ENCODE data around the gene FARS2. TPM values are rescaled to one million over a fixed set of nuclear protein-coding genes. Genes with fewer than 3 reads are reported as not detected.

The FARS2 gene
- total and polyA plus RNA-seq, 4 donors, result 6.3 to 14.2 (median 10.5) TPM

DNA sequence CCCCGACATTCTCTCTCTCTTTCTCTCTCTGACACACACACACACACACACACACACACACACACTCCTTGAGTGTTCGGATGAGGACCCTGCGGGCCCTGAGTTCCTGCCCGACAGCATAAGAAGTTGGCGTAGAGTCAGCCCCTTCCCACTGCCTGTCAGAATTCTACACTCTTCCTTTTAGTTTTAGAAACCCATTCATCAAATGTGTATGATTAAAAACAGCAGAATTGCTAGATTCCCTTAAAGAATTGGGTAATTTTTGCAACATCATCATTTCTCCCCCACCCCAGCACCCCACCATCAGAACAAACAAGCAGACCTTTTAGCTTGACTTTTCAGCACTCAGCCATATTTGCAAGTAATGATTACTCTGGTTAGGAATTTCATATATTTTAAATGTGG, 322.8 kb downstream of the FARS2 start:
- no peaks in the 10 kb centered on the region for H3K4me1 ChIP-seq (ENCODE audit: control insufficient read depth in 1 of 2, insufficient read depth in 2 of 2, low read length in 2 of 2)
- DNase-seq (no peak), ATAC-seq (ENCODE audit: low FRiP score) (no peak)
- intact Hi-C loops (cut with DNase I), result no loop called here
- WGBS, 2 donors, result 37 to 62% methylated on average over 5 of the region's 5 CpGs
- H3K4me3 ChIP-seq (ENCODE audit: low read length in 2 of 2), result no peak overlapping the region
- no peaks in the 10 kb centered on the region for H3K9me3 ChIP-seq (ENCODE audit: control insufficient read depth, low read length)
- H3K27me3 ChIP-seq (ENCODE audit: control insufficient read depth in 1 of 2, insufficient read depth in 2 of 2, low read length in 1 of 2), result no peaks in the 10 kb centered on the region
- no peak overlapping the region for H3K27ac ChIP-seq (ENCODE audit: low read depth in 1 of 2, low read length in 2 of 2)
- H3K36me3 ChIP-seq (ENCODE audit: control insufficient read depth in 1 of 2, insufficient read depth in 2 of 2, low read length in 1 of 2), result no peaks in the 10 kb centered on the region

DNA sequence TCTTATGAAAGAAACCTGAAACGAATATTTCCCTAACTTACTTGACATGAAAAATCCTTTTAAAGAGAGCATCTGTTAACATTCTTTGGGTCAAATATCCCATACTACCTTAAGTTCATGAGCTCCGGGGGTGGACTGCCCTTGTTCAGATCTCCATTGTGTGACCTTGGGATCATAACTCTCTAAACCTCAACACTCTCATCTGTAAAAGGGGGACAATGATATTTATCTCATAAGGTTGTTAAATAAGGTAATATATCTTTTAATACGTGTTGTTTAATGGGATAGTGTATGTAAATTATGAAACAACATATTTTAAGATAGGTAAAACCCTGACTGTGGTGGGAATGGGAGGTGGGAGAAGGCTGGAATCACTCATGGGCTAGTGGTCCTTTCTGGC, 326.3 kb downstream of the FARS2 start:
- Histone ChIP-seq H3K27ac (ENCODE audit: low read depth in 1 of 2, low read length in 2 of 2) (no peak overlapping the region), H3K9me3 (ENCODE audit: control insufficient read depth, low read length) (no peaks in the 10 kb centered on the region), H3K4me3 (ENCODE audit: low read length in 2 of 2) (no peak overlapping the region), H3K27me3 (ENCODE audit: control insufficient read depth in 1 of 2, insufficient read depth in 2 of 2, low read length in 1 of 2) (no peaks in the 10 kb centered on the region), H3K36me3 (ENCODE audit: control insufficient read depth in 1 of 2, insufficient read depth in 2 of 2, low read length in 1 of 2) (no peaks in the 10 kb centered on the region), H3K4me1 (ENCODE audit: control insufficient read depth in 1 of 2, insufficient read depth in 2 of 2, low read length in 2 of 2) (no peaks in the 10 kb centered on the region)
- intact Hi-C loops (cut with DNase I), result no loop called here
- DNase-seq, result no peak
- no peak for ATAC-seq (ENCODE audit: low FRiP score)
- WGBS, 2 donors, result 97% methylated on average over 3 of the region's 3 CpGs

DNA sequence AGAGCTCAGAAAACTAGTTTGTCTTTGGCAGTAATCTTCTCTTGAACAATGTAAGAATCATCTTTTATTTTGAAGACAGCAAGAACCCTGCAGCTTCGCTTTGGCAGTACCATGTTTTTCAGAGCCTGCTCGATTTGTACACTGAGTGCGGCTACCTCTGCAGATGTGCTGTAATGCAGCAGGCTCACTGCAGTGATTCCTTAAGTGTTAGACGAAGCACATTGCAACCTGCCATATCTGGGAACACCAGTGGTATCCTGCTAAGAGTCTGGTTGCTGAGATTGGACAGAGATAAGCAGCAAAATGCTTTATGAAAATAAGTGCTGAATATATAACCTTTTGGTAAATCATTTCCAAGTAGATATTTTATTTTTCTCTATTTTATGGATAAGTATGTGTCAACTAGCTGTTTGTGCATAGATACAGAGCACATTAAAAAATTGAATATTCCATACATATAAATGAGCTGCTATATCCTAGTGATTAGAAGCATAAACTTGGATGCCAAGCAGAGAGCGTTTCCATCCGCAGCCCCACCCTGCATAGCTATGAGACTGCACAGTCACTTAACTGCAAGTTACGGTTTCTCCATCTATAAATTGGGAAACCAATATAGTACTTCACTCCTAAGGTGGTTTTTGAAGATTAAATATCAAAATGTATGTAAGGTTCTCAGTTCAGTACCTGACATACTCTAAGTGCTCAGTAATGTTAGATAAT, 328.3 kb downstream of the FARS2 start:
- H3K27me3 ChIP-seq (ENCODE audit: control insufficient read depth in 1 of 2, insufficient read depth in 2 of 2, low read length in 1 of 2), result no peaks in the 10 kb centered on the region
- H3K27ac ChIP-seq (ENCODE audit: low read depth in 1 of 2, low read length in 2 of 2), result no peak overlapping the region
- ATAC-seq (ENCODE audit: low FRiP score), result no peak
- no peaks in the 10 kb centered on the region for H3K36me3 ChIP-seq (ENCODE audit: control insufficient read depth in 1 of 2, insufficient read depth in 2 of 2, low read length in 1 of 2)
- H3K4me1 ChIP-seq (ENCODE audit: control insufficient read depth in 1 of 2, insufficient read depth in 2 of 2, low read length in 2 of 2), result no peaks in the 10 kb centered on the region
- H3K4me3 ChIP-seq (ENCODE audit: low read length in 2 of 2), result no peak overlapping the region
- DNase-seq, result no peak
- H3K9me3 ChIP-seq (ENCODE audit: control insufficient read depth, low read length), result no peaks in the 10 kb centered on the region
- 95% methylated on average over 7 of the region's 7 CpGs for WGBS, 2 donors
- intact Hi-C loops (cut with DNase I), result no loop called here

DNA sequence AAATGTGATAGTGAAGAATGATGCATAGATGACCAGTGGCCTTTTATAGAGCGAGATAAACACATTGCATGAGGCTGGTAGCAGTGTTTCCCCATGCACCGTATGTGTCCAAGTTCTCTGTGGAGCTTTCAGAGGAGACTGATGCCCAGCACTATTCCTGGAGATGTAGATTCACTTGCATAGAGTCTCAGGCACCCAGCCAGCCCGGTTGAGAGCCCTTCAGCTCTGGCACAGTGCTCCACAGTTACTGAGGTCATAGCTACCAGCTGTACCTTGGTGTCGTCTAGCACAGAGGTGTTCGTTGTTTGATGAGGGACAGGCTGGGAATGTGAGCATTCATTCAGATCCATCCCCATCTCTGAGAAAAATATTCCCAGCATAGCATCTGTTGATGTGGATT, 328.9 kb downstream of the FARS2 start:
- no peaks in the 10 kb centered on the region for H3K9me3 ChIP-seq (ENCODE audit: control insufficient read depth, low read length)
- H3K27me3 ChIP-seq (ENCODE audit: control insufficient read depth in 1 of 2, insufficient read depth in 2 of 2, low read length in 1 of 2), result no peaks in the 10 kb centered on the region
- intact Hi-C loops (cut with DNase I), result no loop called here
- no peak for ATAC-seq (ENCODE audit: low FRiP score)
- H3K4me1 ChIP-seq (ENCODE audit: control insufficient read depth in 1 of 2, insufficient read depth in 2 of 2, low read length in 2 of 2), result no peaks in the 10 kb centered on the region
- H3K27ac ChIP-seq (ENCODE audit: low read depth in 1 of 2, low read length in 2 of 2), result no peak overlapping the region
- no peaks in the 10 kb centered on the region for H3K36me3 ChIP-seq (ENCODE audit: control insufficient read depth in 1 of 2, insufficient read depth in 2 of 2, low read length in 1 of 2)
- H3K4me3 ChIP-seq (ENCODE audit: low read length in 2 of 2), result no peak overlapping the region
- DNase-seq, result no peak
- WGBS, 2 donors, result 70 to 74% methylated on average over 5 of the region's 5 CpGs

DNA sequence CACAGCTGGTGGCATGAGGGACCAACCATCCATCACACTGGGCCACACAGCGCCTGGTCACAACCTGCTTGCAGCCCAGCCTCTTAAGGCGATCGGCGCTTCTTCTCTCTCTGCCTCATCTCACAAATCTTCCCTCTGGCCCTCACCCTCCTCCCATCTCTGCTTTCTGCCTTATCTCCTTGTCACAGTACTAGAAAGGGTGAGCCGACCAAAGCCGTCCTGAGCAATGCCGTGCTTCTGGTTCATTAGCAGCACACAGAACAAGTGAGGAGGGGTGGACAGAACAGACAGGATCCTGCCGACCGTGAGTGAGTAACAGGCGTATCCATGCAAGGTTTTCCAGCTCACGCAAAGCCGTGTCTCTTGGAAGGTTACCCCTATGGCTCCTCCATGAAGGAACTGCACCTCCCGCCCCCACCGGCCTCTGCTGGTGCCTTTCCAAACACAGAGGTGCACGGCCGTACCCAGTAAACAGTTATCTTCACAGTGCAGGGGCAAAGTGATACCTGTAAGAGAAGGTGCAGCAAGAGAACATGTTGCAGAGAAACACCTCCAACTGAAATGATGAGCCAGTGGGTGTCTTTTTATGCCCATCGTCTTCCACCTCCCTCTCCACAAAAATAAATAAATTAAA, 331.7 kb downstream of the FARS2 start:
- intact Hi-C loops (cut with DNase I), result no loop called here
- WGBS, 2 donors, result 92% methylated on average over 17 of the region's 17 CpGs

DNA sequence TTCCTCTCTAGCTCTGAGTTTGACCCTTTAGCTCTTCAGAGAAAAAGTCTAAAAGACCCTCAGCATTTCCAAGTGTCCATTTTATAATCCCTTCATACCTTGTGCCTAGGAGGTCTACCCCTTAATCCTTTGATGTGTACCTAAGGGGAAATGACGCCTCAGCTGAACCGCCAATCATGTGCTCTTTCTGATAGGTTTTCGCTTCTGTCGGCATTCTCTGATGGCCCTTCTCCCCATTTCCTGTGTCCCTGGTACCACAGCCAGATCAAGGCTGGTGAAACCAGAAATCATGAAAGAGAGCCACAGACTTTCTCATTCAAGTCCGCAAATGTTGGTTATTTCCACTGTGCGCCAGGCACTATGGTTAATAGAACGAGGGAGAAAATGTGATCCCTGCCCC, 333.9 kb downstream of the FARS2 start:
- intact Hi-C loops (cut with DNase I), result no loop called here

More for the DNA sequence above, 331.7 kb downstream of the FARS2 start:
- H3K36me3 ChIP-seq (ENCODE audit: control insufficient read depth in 1 of 2, insufficient read depth in 2 of 2, low read length in 1 of 2), result no peaks in the 10 kb centered on the region
- no peak for ATAC-seq (ENCODE audit: low FRiP score)
- no peak overlapping the region for H3K4me3 ChIP-seq (ENCODE audit: low read length in 2 of 2)
- H3K27me3 ChIP-seq (ENCODE audit: control insufficient read depth in 1 of 2, insufficient read depth in 2 of 2, low read length in 1 of 2), result no peaks in the 10 kb centered on the region
- no peak for DNase-seq
- no peak overlapping the region for H3K27ac ChIP-seq (ENCODE audit: low read depth in 1 of 2, low read length in 2 of 2)
- no peaks in the 10 kb centered on the region for H3K9me3 ChIP-seq (ENCODE audit: control insufficient read depth, low read length)
- no peaks in the 10 kb centered on the region for H3K4me1 ChIP-seq (ENCODE audit: control insufficient read depth in 1 of 2, insufficient read depth in 2 of 2, low read length in 2 of 2)

DNA sequence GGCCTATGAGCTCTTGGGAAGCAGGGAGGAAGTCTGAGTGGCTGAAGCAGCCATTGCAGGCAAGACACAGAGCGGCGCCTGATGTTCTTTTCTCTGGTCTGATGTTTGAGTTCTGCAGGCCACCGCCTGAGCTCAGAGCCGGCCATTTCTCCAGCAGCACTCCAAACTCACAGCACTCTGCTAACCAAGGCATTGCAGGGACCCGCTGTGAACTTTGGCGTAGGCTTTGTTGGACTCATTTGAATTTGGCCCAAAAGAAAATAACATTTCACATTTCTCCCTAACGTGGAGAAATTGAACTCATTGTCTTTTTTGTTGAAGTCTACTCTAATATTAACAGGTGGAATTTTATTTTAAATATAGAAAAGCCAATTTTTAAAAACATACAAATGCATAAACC, 336.1 kb downstream of the FARS2 start:
- ATAC-seq (ENCODE audit: low FRiP score) (peak; percentile 37), DNase-seq (no peak)
- H3K36me3 ChIP-seq (ENCODE audit: control insufficient read depth in 1 of 2, insufficient read depth in 2 of 2, low read length in 1 of 2), result no peaks in the 10 kb centered on the region
- H3K4me3 ChIP-seq (ENCODE audit: low read length in 2 of 2), result no peak overlapping the region
- intact Hi-C loops (cut with DNase I), result no loop called here
- no peaks in the 10 kb centered on the region for H3K4me1 ChIP-seq (ENCODE audit: control insufficient read depth in 1 of 2, insufficient read depth in 2 of 2, low read length in 2 of 2)
- H3K27ac ChIP-seq (ENCODE audit: low read depth in 1 of 2, low read length in 2 of 2), result no peak overlapping the region
- no peaks in the 10 kb centered on the region for H3K27me3 ChIP-seq (ENCODE audit: control insufficient read depth in 1 of 2, insufficient read depth in 2 of 2, low read length in 1 of 2)
- no peaks in the 10 kb centered on the region for H3K9me3 ChIP-seq (ENCODE audit: control insufficient read depth, low read length)
- WGBS, 2 donors, result 85 to 89% methylated on average over 7 of the region's 7 CpGs

More for the DNA sequence above, 333.9 kb downstream of the FARS2 start:
- 95 to 96% methylated on average over 7 of the region's 7 CpGs for WGBS, 2 donors
- Histone ChIP-seq H3K4me1 (ENCODE audit: control insufficient read depth in 1 of 2, insufficient read depth in 2 of 2, low read length in 2 of 2) (no peaks in the 10 kb centered on the region), H3K27ac (ENCODE audit: low read depth in 1 of 2, low read length in 2 of 2) (no peak overlapping the region), H3K27me3 (ENCODE audit: control insufficient read depth in 1 of 2, insufficient read depth in 2 of 2, low read length in 1 of 2) (no peaks in the 10 kb centered on the region), H3K36me3 (ENCODE audit: control insufficient read depth in 1 of 2, insufficient read depth in 2 of 2, low read length in 1 of 2) (no peaks in the 10 kb centered on the region), H3K4me3 (ENCODE audit: low read length in 2 of 2) (no peak overlapping the region), H3K9me3 (ENCODE audit: control insufficient read depth, low read length) (no peaks in the 10 kb centered on the region)
- ATAC-seq (ENCODE audit: low FRiP score) (no peak), DNase-seq (no peak)

DNA sequence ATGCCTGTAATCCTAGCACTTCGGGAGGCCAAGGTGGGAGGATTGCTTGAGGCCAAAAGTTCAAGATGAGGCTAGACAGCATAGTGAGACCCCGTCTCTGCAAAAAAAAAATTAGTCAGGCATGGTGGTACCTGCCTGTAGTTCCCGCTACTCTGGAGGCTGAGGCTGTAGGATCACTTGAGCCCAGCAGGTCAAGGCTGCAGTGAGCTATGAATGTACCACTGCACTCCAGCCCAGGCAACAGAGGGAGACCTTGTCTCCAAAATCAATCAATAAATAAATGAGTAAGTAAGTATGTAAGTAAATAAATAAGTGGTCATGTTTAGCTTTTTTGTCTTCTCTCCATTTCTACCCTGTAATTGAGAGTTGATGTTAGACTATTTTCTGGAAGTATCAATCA, 336.8 kb downstream of the FARS2 start:
- H3K4me1 ChIP-seq (ENCODE audit: control insufficient read depth in 1 of 2, insufficient read depth in 2 of 2, low read length in 2 of 2), result no peaks in the 10 kb centered on the region
- DNase-seq (no peak), ATAC-seq (ENCODE audit: low FRiP score) (no peak)
- no peak overlapping the region for H3K27ac ChIP-seq (ENCODE audit: low read depth in 1 of 2, low read length in 2 of 2)
- 96% methylated on average over 3 of the region's 3 CpGs for WGBS, 2 donors
- no peaks in the 10 kb centered on the region for H3K27me3 ChIP-seq (ENCODE audit: control insufficient read depth in 1 of 2, insufficient read depth in 2 of 2, low read length in 1 of 2)
- H3K4me3 ChIP-seq (ENCODE audit: low read length in 2 of 2), result no peak overlapping the region
- no peaks in the 10 kb centered on the region for H3K36me3 ChIP-seq (ENCODE audit: control insufficient read depth in 1 of 2, insufficient read depth in 2 of 2, low read length in 1 of 2)
- no peaks in the 10 kb centered on the region for H3K9me3 ChIP-seq (ENCODE audit: control insufficient read depth, low read length)
- intact Hi-C loops (cut with DNase I), result no loop called here

DNA sequence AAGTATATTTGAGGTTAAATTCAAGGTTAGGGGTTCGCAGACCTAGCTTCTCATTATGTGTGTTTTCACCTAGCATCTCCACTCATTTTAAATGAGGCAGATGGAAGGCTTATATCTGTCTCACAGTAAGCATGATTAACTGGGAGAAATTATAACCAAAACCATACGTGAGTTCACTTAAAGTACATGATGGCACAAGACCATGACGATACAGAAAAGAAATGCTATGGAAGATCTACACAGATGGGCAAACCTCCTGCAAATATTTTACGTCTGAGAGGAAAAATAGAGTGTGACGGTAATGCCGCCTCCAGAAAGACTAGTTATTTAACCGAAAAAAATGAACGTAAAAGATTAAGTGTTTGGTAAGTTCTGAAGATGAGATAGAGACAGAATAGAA, 337.8 kb downstream of the FARS2 start:
- Histone ChIP-seq H3K27ac (ENCODE audit: low read depth in 1 of 2, low read length in 2 of 2) (no peak overlapping the region), H3K9me3 (ENCODE audit: control insufficient read depth, low read length) (no peaks in the 10 kb centered on the region), H3K27me3 (ENCODE audit: control insufficient read depth in 1 of 2, insufficient read depth in 2 of 2, low read length in 1 of 2) (no peaks in the 10 kb centered on the region), H3K4me3 (ENCODE audit: low read length in 2 of 2) (no peak overlapping the region), H3K4me1 (ENCODE audit: control insufficient read depth in 1 of 2, insufficient read depth in 2 of 2, low read length in 2 of 2) (no peaks in the 10 kb centered on the region), H3K36me3 (ENCODE audit: control insufficient read depth in 1 of 2, insufficient read depth in 2 of 2, low read length in 1 of 2) (no peaks in the 10 kb centered on the region)
- 88 to 95% methylated on average over 8 of the region's 8 CpGs for WGBS, 2 donors
- ATAC-seq (ENCODE audit: low FRiP score) (no peak), DNase-seq (no peak)
- intact Hi-C loops (cut with DNase I), result no loop called here
